Loucy (cell line): Measurements from ENCODE around the gene ETFB.

Experiments
- H2AFZ ChIP-seq: fragments of 200-600 bp; sonication (generic); 2 replicates; pipeline ENCODE4 v1.6.0; 2016; ENCODE audit warnings: antibody characterized with exemption, mild to moderate bottlenecking, low read length, moderate library complexity
- H3F3A ChIP-seq: fragments of 200-600 bp; 2 replicates; pipeline ENCODE4 v1.6.0; 2016; ENCODE audit warnings: antibody characterized with exemption, low read depth, mild to moderate bottlenecking
- H3K27me3 ChIP-seq: fragments of 200-600 bp; sonication (generic); 2 replicates; pipeline ENCODE4 v1.6.1; 2014; ENCODE audit warnings: low read length, mild to moderate bottlenecking; ENCODE audit not compliant: insufficient read depth, poor library complexity, severe bottlenecking
- H3K36me3 ChIP-seq: fragments of 200-600 bp; sonication (generic); 2 replicates; pipeline ENCODE4 v1.6.1; 2016; ENCODE audit warnings: low read length; ENCODE audit not compliant: insufficient read depth
- H3K4me1 ChIP-seq: fragments of 200-600 bp; sonication (generic); 2 replicates; pipeline ENCODE4 v1.5.1; 2014; ENCODE audit warnings: low read length, mild to moderate bottlenecking; ENCODE audit not compliant: insufficient read depth, poor library complexity, severe bottlenecking
- H3K4me2 ChIP-seq: fragments of 200-600 bp; sonication (generic); 2 replicates; pipeline ENCODE4 v1.6.0; 2014; ENCODE audit warnings: antibody characterized with exemption, low read length, low read depth, mild to moderate bottlenecking; ENCODE audit not compliant: poor library complexity, severe bottlenecking
- H3K4me3 ChIP-seq: fragments of 200-600 bp; sonication (generic); 2 replicates; pipeline ENCODE4 v1.5.1; 2014; ENCODE audit warnings: low read length, mild to moderate bottlenecking, mixed read lengths; ENCODE audit not compliant: poor library complexity, severe bottlenecking
- H3K79me2 ChIP-seq: fragments of 200-600 bp; sonication (generic); 2 replicates; pipeline ENCODE4 v1.6.1; 2014; ENCODE audit warnings: low read length; ENCODE audit not compliant: insufficient read depth
- H3K9ac ChIP-seq: fragments of 200-600 bp; sonication (generic); 2 replicates; pipeline ENCODE4 v1.6.0; 2014; ENCODE audit warnings: mild to moderate bottlenecking, low read depth, low read length, moderate library complexity; ENCODE audit not compliant: poor library complexity, severe bottlenecking
- H3K9me2 ChIP-seq: fragments of 200-600 bp; sonication (generic); replicated peaks from 2 replicates; pipeline ENCODE4 v1.6.1; 2016; ENCODE audit warnings: low read depth, low read length, mixed read lengths
- H3K9me3 ChIP-seq: fragments of 200-600 bp; sonication (generic); 2 replicates; pipeline ENCODE4 v1.6.1; 2014; ENCODE audit warnings: mild to moderate bottlenecking, antibody characterized with exemption, low read length, low read depth; ENCODE audit not compliant: insufficient read depth
- H4K20me1 ChIP-seq: fragments of 200-600 bp; sonication (generic); 2 replicates; pipeline ENCODE4 v1.6.0; 2014; ENCODE audit warnings: antibody characterized with exemption, low read length, mild to moderate bottlenecking; ENCODE audit not compliant: insufficient read depth, poor library complexity, severe bottlenecking
- EZH2phosphoT487 ChIP-seq: fragments of 200-600 bp; IDR thresholded peaks from 2 replicates; pipeline ENCODE4 v1.6.1; 2018; ENCODE audit warnings: antibody characterized with exemption, mild to moderate bottlenecking, moderate library complexity, borderline replicate concordance
- TF ChIP-seq, protein P1 (sequence below): fragments of 200-600 bp; sonication (generic); conservative IDR thresholded peaks from 2 replicates; pipeline ENCODE4 v1.5.1; 2014; ENCODE audit warnings: mild to moderate bottlenecking, antibody characterized with exemption, low read length

The ETFB gene

GRCh38 chr19:51394050-51394836 is 28.1 kb upstream of the ETFB start:
- no peaks in the 10 kb centered on the region for H3K9me2 ChIP-seq
- H3K4me3 ChIP-seq, result peak overlapping the region; percentile 88
- no peaks in the 10 kb centered on the region for H4K20me1 ChIP-seq
- peak overlapping the region; percentile 83 for H3K4me2 ChIP-seq
- no peak for TF ChIP-seq EZH2phosphoT487
- TF ChIP-seq, protein P1, sequence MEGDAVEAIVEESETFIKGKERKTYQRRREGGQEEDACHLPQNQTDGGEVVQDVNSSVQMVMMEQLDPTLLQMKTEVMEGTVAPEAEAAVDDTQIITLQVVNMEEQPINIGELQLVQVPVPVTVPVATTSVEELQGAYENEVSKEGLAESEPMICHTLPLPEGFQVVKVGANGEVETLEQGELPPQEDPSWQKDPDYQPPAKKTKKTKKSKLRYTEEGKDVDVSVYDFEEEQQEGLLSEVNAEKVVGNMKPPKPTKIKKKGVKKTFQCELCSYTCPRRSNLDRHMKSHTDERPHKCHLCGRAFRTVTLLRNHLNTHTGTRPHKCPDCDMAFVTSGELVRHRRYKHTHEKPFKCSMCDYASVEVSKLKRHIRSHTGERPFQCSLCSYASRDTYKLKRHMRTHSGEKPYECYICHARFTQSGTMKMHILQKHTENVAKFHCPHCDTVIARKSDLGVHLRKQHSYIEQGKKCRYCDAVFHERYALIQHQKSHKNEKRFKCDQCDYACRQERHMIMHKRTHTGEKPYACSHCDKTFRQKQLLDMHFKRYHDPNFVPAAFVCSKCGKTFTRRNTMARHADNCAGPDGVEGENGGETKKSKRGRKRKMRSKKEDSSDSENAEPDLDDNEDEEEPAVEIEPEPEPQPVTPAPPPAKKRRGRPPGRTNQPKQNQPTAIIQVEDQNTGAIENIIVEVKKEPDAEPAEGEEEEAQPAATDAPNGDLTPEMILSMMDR, result 0 out of 2 replicates have a peak, but pooled peaks have one; percentile 2
- H3K27me3 ChIP-seq, result no peaks in the 10 kb centered on the region
- no peaks in the 10 kb centered on the region for H3K9me3 ChIP-seq
- H3K4me1 ChIP-seq, result peaks cover 23% of the 10 kb centered on the region
- H2AFZ ChIP-seq, result peak overlapping the region; percentile 68
- peak overlapping the region; percentile 99 for H3K9ac ChIP-seq
- H3F3A ChIP-seq, result 0 out of 2 replicates have a peak, but pooled peaks cover 4% of the 10 kb centered on the region
- peaks cover 12% of the 10 kb centered on the region for H3K79me2 ChIP-seq
- no peaks in the 10 kb centered on the region for H3K36me3 ChIP-seq

DNA sequence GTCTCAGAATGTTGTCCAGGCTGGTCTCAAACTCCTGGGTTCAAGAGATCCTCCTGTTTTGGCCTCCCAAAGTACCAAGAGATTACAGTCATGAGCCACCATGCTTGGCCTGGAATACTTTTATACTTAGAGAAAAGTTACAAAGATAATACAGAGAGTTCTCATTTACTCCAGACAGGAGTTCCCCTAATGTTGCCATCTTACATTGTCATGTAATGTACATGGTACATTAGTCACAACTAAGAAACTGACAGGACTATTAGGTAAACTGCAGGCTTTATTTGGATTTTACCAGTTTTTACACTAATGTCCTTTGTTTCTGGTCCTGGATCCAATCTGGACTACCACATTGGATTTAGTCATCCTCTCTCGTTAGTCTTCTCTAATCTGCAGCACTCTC is 26.5 kb upstream of the ETFB start:
- TF ChIP-seq EZH2phosphoT487, result no peak
- TF ChIP-seq, protein P1, result no peak
- H3K9me2 ChIP-seq, result no peaks in the 10 kb centered on the region
- H3K4me1 ChIP-seq, result peaks cover 19% of the 10 kb centered on the region
- H3K4me3 ChIP-seq, result no peak overlapping the region
- no peak overlapping the region for H2AFZ ChIP-seq
- no peaks in the 10 kb centered on the region for H3K36me3 ChIP-seq
- no peaks in the 10 kb centered on the region for H4K20me1 ChIP-seq
- no peaks in the 10 kb centered on the region for H3K27me3 ChIP-seq
- H3K4me2 ChIP-seq, result no peak overlapping the region
- H3K9ac ChIP-seq, result no peak overlapping the region
- 0 out of 2 replicates have a peak, but pooled peaks cover 4% of the 10 kb centered on the region for H3F3A ChIP-seq
- H3K79me2 ChIP-seq, result peaks cover 12% of the 10 kb centered on the region
- H3K9me3 ChIP-seq, result no peaks in the 10 kb centered on the region

- H3K9me3 ChIP-seq, result no peaks in the 10 kb centered on the region
- no peak overlapping the region for H3K4me3 ChIP-seq
- TF ChIP-seq, protein P1, result no peak
- no peak for TF ChIP-seq EZH2phosphoT487
- H2AFZ ChIP-seq, result no peak overlapping the region
- no peaks in the 10 kb centered on the region for H3K9me2 ChIP-seq
- no peak overlapping the region for H3K4me2 ChIP-seq
- peaks cover 15% of the 10 kb centered on the region for H3K4me1 ChIP-seq
- H3K36me3 ChIP-seq, result no peaks in the 10 kb centered on the region
- H3K79me2 ChIP-seq, result peaks cover 12% of the 10 kb centered on the region
- no peak overlapping the region for H3K9ac ChIP-seq
- no peaks in the 10 kb centered on the region for H3K27me3 ChIP-seq
- H4K20me1 ChIP-seq, result no peaks in the 10 kb centered on the region
- H3F3A ChIP-seq, result no peaks in the 10 kb centered on the region
Observed at GRCh38 chr19:51391073-51391611, 25.0 kb upstream of the ETFB start.
